Measurements from ENCODE around the gene SRGAP3.

GRCh38 chr3:9231937-9232336, 17.5 kb downstream of the SRGAP3 start:
- TF ChIP-seq, protein P1, sequence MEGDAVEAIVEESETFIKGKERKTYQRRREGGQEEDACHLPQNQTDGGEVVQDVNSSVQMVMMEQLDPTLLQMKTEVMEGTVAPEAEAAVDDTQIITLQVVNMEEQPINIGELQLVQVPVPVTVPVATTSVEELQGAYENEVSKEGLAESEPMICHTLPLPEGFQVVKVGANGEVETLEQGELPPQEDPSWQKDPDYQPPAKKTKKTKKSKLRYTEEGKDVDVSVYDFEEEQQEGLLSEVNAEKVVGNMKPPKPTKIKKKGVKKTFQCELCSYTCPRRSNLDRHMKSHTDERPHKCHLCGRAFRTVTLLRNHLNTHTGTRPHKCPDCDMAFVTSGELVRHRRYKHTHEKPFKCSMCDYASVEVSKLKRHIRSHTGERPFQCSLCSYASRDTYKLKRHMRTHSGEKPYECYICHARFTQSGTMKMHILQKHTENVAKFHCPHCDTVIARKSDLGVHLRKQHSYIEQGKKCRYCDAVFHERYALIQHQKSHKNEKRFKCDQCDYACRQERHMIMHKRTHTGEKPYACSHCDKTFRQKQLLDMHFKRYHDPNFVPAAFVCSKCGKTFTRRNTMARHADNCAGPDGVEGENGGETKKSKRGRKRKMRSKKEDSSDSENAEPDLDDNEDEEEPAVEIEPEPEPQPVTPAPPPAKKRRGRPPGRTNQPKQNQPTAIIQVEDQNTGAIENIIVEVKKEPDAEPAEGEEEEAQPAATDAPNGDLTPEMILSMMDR (IDR thresholded peaks at IDR 0.05): no peak
- no peak for TF ChIP-seq EP300 (IDR thresholded peaks at IDR 0.05)

Data from gastroesophageal sphincter (tissue), 3 donors.